ENCODE results near the gene OR8A1.

Gene OR8A1

GRCh38 chr11:124569697-124570096, at the start of gene OR8A1:
Gene OR8A1 (plus strand): TSS chr11:124569997. CDS start chr11:124570120, 123 bp downstream.
- no peak for DNase-seq (ENCODE audit: low read depth)
- H3K4me3 ChIP-seq (ENCODE audit: low read depth, low read length) = no peak within 1 kb of the TSS
- TF ChIP-seq CTCF (IDR thresholded peaks at IDR 0.05; ENCODE audit: low read depth, low read length, missing control alignments) = no peak

GRCh38 chr11:124520550-124520854, 49.3 kb upstream of the OR8A1 start:
- no peak for TF ChIP-seq CTCF (IDR thresholded peaks at IDR 0.05; ENCODE audit: low read depth, low read length, missing control alignments)
- H3K4me3 ChIP-seq (ENCODE audit: low read depth, low read length) = no peak overlapping the region
- no peak for DNase-seq (ENCODE audit: low read depth)

GRCh38 chr11:124533626-124534025, 36.2 kb upstream of the OR8A1 start:
- no peak for DNase-seq (ENCODE audit: low read depth)
- no peak for TF ChIP-seq CTCF (IDR thresholded peaks at IDR 0.05; ENCODE audit: low read depth, low read length, missing control alignments)

GRCh38 chr11:124534051-124534450, 35.7 kb upstream of the OR8A1 start:
- no peak overlapping the region for H3K4me3 ChIP-seq (ENCODE audit: low read depth, low read length)
- TF ChIP-seq CTCF (IDR thresholded peaks at IDR 0.05; ENCODE audit: low read depth, low read length, missing control alignments) = no peak
- no peak for DNase-seq (ENCODE audit: low read depth)

More at GRCh38 chr11:124533626-124534025, 36.2 kb upstream of the OR8A1 start:
- no peak overlapping the region for H3K4me3 ChIP-seq (ENCODE audit: low read depth, low read length)

- DNase-seq (ENCODE audit: low read depth) = no peak
Observed at GRCh38 chr11:124535552-124536232, 34.1 kb upstream of the OR8A1 start.

GRCh38 chr11:124536520-124536919, 33.3 kb upstream of the OR8A1 start:
- DNase-seq (ENCODE audit: low read depth) = no peak
- no peak for TF ChIP-seq CTCF (IDR thresholded peaks at IDR 0.05; ENCODE audit: low read depth, low read length, missing control alignments)
- H3K4me3 ChIP-seq (ENCODE audit: low read depth, low read length) = no peak overlapping the region

More at GRCh38 chr11:124535552-124536232, 34.1 kb upstream of the OR8A1 start:
- no peak overlapping the region for H3K4me3 ChIP-seq (ENCODE audit: low read depth, low read length)
- TF ChIP-seq CTCF (IDR thresholded peaks at IDR 0.05; ENCODE audit: low read depth, low read length, missing control alignments) = no peak

- no peak overlapping the region for H3K4me3 ChIP-seq (ENCODE audit: low read depth, low read length)
- no peak for TF ChIP-seq CTCF (IDR thresholded peaks at IDR 0.05; ENCODE audit: low read depth, low read length, missing control alignments)
- DNase-seq (ENCODE audit: low read depth) = no peak
Observed at GRCh38 chr11:124538019-124538418, 31.8 kb upstream of the OR8A1 start.
